ENCODE data around the gene GIT2.

The GIT2 gene

DNA sequence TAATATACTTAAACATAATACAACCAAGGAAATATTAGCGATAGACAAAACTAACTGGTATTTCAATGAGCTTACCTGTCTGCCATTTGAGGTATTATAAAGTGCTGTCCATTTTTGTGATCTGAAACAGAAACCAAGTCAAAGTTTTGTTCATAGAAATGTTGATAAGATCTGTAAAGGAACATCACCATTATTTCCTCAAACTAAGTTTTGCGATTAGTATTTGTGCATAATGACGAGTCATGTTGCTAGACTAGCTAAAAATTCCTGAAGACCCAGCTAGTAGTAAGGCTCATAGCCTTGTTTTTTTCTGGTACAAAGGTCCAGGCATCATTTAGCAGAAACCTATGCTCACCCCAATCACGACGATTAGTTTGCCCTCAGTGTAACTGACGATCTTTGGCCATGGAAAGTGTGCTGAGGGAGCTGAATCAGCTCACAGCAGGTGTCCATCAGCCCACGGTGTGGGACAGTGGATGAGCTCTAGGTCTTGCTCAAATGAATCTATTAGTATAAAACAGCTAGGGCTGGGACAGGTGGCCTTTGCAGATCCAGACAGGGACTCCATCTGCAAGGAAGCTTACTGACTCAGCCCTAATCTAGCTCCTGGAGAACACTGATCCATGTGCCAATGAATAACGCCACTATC is 28.7 kb downstream of the GIT2 start:
- no peak for DNase-seq

DNA sequence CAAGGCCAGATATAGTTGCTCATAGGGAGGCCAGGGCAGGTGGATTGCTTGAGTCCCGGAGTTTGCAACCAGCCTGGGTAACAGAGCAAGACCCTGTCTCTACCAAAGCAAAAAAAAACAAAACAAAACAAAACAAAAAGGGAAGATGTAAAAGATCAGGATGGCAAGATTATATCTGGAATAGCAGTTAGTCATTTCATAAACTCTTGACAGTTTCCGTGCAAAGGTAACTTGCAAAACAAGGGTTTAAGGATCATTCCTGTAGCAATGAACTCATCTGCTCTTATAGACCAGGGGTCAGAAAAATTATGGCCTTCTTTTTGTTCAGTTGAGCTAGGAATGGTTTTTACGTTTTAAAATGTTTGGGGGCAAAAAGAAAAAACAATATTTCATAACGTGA is 29.6 kb downstream of the GIT2 start:
- no peak for DNase-seq

DNA sequence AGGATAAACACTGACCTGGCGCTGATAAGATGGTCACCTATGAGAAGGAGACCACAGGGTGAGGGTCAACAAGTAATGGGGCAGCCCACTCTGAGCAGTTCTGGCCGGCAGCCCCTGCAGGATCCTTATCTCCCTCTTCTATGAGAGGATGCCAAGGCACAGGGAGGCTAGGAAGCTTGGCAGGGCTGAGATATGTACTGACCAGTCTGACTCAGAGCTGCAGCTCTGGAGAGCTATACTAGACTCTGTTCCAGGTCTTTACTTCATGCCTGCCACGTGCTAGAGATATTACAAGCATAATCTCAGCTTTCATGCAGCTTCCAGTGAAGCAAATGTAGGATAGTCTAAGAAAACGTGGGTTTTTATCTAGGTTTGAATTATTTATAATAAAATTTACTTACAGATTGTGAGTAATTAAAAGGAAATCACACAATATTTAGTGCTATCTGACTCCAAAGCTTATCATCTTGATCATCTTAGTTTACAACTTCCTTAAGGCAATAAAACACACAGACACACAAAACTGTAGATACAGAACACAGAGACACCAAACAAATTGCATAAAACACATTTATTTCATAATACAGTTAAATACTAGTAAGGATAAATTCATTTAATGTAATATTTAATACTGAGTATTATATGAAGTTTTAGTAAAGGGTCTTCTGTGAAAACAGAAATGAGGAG is 32.3 kb downstream of the GIT2 start:
- no peak for DNase-seq

- DNase-seq, result no peak
Observed at GRCh38 chr12:109963330-109963729, 32.8 kb downstream of the GIT2 start.

- no peak for DNase-seq
Observed at GRCh38 chr12:109962398-109962797, 33.8 kb downstream of the GIT2 start.

GRCh38 chr12:109961612-109962011 is 34.6 kb downstream of the GIT2 start:
- DNase-seq, result no peak

DNA sequence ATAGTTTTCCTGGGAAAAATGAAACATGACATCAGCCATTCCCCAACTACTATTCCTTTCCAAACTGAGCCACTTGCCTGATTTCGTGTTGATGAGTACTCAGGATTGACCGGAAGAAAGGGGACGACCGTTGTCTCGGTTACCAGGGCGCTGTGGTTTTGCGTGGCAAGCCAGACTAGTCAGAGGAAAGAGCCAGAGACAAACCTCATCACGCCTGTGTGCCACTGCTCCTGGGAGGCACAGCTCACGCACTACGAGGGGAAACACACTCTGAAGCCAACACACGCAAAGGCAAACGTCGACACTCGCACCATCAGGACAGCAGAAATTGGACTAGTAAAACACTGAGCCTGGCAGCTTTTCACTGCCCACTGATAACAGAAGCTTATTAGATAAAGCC is 35.0 kb downstream of the GIT2 start:
- DNase-seq, result no peak

DNA sequence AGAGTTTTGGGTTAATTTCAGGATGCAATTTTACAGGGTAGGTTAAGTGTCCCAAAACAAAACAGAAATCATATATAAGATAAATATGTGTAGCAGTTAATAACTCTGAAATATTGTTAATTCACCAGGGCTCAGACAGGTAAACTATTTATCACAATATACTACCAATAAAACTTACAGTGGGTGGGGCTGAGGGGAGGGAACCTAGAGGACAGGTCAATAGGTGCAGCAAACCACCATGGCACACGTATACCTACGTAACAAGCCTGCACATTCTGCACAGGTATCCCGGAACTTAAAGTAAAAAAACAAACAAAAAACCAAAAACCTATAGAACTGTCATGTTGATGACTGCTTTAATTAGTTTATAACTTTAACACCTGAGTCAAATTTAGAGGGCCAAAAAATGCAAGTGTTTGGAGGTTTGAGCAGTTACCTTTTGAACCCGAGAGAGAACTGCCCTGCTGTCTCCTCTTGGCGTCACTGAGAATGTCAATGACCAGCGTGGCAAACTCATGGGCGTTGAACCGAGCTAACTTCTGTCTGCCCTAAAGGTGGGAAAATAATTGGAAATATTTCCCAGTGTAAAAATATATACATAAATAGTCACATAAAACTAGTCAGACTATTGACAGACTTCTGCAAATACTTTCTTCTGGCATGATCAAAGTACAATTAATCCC is 36.6 kb downstream of the GIT2 start:
- DNase-seq, result no peak

- no peak for DNase-seq
Observed at GRCh38 chr12:109958374-109958773, 37.8 kb downstream of the GIT2 start.

- DNase-seq, result no peak
Observed at GRCh38 chr12:109953656-109954055, 42.5 kb downstream of the GIT2 start.

DNA sequence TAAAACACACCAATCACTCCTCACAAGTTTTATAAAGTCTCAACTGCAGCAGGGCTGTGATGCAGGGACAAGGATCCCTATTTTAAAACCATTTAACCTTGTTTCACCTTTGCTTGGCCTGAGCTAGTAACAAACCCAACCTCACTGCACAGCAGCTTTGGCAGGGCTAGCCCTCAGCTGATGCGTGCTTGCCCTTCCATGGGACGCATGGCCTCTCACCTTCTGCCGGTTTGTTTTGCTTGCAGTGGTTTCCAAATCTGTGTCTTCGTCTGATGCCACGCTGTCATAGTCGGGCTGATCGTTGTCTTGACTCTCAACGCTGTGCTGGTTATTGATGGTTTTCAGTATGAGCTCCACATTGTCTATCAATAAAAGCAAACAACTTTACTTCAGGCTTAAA is 43.3 kb downstream of the GIT2 start:
- DNase-seq, result no peak

DNA sequence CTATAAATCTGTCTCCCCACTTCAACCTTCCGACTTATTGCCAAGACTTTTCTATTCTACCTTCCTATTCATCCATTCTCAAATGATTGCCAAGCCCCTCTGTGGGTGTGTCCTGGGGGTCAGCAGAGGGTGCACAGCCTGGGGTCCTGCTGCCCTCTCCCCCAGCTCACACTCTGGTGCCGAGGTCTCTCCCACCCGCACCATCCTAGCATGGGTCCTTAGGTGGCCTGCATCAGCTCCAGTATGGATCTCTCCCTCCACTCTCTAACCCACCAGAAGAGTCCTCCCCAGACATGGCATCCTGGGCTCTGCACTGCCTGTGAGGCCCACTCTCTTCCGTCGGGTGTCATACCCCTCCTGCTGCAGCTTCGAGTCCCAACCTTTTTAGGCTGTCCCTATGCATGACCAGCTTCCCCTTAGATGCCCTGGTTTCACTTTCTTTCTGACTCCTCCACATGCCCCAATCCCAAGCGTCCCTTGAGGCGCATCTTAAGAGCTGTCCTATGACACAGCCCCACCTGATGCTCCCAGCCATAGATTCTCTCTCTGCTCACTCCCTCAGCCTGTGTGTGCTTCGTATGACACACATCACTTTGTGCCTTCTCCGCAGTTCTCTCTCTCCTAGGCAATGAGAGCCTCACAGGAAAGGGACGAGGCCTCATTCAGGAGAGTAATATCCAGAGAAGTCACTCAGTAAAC is 43.9 kb downstream of the GIT2 start:
- DNase-seq, result no peak

DNA sequence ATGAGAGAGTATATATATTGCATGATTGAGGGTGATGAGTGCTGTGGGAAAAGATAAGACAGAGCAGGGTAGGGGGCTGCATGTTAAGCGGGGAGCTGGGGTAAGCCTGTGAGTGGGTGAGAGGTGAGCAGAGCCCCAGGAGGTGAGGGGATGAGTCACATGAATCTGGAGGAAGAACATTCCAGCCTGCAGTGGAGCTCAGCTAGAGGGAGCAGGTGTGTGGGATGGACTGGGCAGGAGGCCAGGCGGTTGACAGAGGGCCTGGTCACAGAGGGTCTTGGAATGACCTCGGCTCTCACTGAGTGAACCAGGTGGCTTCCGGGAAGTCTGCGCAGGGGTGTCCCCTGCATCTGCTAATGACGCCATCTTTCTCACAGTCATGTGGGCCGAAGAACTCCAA is 44.4 kb downstream of the GIT2 start:
- DNase-seq, result no peak

GRCh38 chr12:109951136-109951535 is 45.0 kb downstream of the GIT2 start:
- DNase-seq, result no peak

- no peak for DNase-seq
Observed at GRCh38 chr12:109950625-109951024, 45.5 kb downstream of the GIT2 start.

- DNase-seq, result no peak
Observed at GRCh38 chr12:109949089-109949488, 47.1 kb downstream of the GIT2 start.

DNA sequence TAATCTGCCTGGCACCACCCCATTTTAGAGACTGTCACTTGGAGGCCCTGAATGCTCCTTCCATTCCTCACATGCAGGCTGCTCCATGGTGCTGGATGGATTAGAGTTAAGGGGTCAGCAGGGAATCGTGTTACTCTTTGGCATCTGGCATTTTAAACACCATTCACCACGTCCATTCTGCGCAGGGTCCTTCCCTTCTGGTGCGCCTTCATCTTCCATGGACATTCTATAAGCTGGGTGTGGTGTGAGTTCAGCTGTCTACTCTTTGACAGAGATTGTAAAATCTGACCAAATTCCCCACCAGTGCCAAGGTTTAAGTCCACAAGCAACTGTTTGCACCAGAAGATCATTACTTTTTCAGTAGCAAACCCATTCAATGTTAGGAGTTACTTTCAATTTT is 47.8 kb downstream of the GIT2 start:
- no peak for DNase-seq

DNA sequence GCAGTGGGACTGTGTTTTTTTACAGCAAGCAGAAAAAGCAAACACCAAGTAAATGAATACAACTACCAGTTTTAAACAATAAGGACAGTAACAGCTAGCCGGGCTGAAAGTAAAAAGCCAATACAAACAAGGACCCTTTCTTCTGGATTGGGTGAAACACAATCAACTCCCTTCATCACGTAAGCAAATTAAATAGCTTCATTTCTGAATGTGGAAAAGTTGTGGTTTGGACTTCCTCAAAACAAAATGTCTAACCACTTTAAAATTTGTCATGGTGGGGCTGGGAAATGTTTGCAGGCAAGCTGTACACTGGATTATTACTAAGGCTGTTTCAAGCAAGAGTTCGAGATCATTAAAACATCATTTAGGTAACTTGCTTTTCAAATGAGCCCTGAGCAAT is 48.6 kb downstream of the GIT2 start:
- no peak for DNase-seq

DNA sequence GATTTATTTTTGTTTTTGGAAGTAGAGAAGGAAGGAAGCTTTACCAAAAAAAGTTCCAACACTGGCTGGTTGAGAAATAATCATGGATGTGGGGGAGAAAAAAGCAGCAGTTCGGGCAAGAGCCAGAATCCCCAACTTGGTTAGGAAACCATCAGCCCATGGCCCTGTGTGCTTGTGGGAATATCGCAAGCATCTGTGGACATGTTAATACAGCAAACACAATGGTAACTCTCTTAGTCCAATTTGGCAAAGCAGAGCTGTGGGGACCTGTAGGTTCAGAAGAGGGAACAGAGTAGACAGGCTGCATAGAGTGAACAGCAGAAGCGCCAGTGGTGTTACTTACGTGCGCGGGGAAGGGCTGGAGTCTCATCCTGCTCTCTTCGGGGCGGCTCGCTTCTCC is 49.3 kb downstream of the GIT2 start:
- DNase-seq, result no peak

DNA sequence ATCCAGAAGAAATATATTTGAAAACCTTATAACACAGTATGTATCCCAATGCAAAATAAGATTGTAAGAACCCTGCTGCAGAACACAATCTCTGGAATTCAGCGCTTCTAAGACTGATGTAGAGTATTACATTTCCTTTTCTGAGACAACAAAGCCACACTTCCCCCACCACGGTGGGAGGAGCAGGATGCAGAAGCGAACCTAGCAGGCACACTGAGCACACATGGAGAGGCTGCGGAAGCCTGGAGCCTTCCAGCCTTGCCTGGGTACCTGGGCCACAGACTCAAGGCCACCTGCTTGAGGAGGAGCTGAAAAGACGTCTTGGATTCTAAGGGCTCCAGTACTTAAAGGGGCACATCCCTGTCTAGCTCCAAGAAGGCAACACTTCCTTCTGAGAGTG is 49.7 kb downstream of the GIT2 start:
- no peak for DNase-seq

DNA sequence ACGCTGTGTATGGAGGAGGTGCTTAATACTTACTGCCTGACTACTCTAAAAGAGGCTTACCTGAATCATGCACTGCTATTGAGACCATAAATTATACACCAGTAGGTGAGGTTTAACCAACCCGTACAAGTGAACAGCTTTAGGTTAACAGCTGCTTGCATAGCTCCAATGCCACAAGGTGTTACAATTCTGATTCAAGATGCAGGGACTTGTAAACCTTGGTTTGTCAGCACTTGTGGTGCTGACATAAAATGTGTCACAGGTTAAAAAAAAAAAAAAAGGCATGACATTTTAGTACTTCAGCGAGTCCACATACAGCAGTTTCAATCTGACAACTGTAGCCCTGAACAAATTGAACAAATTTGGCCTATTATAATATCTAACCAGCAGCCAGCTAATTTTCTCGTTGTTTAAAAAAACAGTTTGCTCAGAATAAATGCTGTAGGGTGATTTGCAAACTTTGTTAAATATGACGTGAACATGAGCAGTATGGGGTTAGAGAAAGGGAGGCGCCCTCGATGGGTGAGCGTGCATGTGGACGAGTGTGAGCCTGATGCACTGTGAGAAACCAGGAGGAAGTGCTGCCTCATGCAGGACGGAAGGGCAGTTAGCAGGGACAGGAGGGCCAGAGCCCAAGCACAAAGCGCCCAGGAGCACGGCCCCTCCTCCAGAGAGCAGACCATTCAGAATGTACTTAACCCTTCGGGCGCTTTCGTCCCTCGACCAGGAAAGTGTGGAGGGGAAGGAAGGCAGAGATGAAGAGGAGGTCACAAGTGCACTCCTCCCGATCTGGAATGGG is 51.4 kb downstream of the GIT2 start:
- DNase-seq, result no peak

GRCh38 chr12:109943811-109944210 is 52.4 kb downstream of the GIT2 start:
- DNase-seq, result no peak

DNA sequence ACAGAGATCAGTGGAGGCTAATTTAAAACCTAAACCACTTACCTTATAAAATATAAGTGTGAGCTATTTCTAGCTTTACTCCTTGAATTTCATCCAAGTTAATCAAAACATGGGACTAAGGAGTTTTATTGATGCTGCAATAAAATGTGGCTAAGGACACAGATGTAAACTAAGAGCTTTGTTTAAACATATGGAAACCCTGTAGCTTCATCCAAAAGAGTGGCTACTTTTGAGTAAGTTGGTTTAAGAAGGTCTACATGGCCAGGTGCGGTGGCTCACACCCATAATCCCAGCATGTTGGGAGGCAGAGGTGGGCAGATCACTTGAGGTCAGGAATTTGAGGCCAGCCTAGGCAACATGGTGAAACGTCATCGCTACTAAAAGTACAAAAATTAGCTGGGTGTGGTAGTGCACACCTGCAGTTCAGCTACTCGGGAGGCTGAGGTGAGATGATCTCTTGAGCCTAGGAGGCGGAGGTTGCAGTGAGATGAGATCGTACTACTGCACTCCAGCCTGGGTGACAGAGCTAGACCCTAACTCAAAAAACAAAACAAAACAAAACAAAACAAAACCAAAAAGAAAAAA is 55.7 kb downstream of the GIT2 start:
- DNase-seq, result no peak
